ENCODE data around the gene PTBP1. TPM values are rescaled to one million over a fixed set of nuclear protein-coding genes. Genes with fewer than 3 reads are reported as not detected.

The PTBP1 gene
- total RNA-seq, 1 donor from 2014 or later, result 550 TPM

DNA sequence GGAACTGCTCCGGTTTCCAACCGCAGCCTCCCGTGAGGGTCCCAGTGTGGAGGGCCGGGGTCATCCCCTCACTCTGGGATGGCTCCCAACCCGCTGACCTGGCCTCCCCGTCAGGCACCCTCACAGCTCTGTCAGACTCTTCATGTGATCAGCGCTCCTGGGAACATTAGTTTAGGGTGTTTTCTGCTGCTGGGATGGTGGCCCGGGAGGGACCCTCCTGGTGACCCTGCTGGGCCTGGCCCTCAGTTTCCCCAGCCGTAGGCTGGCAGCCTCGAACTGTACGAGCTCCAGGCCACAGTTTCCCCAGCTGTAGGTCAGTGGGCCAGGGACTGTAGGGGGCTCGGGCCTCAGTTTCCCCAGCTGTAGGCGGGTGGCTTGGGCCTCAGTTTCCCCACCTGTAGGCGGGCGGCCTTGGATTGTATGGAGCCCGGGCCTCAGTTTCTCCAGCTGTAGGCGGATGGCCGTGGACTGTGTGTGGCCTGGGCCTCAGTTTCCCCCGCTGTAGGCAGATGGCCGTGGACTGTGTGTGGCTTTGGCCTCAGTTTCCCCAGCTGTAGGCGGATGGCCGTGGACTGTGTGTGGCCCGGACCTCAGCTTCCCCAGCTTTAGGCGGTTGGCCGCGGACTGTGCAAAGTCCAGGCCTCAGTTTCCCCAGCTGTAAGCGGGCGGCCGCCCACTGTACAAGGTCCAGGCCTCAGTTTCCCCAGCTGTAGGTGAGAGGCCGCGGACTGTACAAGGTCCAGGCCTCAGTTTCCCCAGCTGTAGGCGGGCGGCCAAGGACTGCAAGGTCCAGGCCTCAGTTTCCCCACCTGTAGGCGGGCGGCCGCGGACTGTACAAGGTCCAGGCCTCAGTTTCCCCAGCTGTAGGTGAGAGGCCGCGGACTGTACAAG, 1.3 kb upstream of the PTBP1 start:
- intact Hi-C loops (cut with micrococcal nuclease), result loop anchor here (2.0 to 5.0 kb wide), 6 partner anchors 67 to 1301 kb away; partner anchors contain the start of genes IZUMO4, MOB3A, RNU6-2 and TMEM259

GRCh38 chr19:797528-798414, 519 bp downstream of the PTBP1 start:
- intact Hi-C loops (cut with micrococcal nuclease), result loop anchor here (1.0 to 5.0 kb wide), 13 partner anchors 65 to 1300 kb away; partner anchors contain the start of genes BSG, CIRBP, IZUMO4 and MOB3A

DNA sequence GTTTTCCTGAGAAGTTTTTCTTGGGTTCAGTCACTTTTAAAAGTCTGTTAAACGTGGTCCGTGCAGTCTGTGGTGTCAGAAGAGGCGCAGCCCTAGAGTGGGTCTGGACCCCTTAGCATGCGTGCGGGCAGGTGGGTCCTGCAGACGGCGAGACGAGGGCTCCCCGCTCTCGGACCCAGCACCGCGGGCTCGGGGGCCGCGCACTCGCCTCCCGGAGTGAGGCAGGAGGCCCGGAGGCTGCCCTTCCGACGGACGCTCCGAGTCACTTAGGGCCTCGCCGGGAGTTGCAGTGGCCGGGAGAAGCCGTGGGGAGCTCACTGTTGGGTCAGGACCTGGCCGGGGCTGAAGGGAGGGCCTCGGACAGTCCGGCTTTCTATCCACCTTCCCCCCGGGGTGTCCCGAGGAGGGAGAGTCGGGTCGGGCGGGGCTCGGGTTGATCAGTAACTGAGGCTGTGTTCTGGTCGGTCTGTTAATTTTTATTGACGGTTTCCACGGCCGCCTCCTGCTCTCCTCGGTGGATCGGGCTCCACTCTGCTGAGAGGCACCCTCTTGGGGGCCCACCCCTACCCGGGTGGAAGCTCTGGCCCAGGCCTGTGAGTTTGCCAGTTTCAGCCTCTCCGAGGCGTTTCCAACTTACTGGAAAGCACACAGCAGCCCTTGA, 1.3 kb downstream of the PTBP1 start:
- intact Hi-C loops (cut with micrococcal nuclease), result loop anchor here (5.0 kb wide), 2 partner anchors 109 to 1299 kb away; partner anchors contain the start of genes IZUMO4 and MOB3A

DNA sequence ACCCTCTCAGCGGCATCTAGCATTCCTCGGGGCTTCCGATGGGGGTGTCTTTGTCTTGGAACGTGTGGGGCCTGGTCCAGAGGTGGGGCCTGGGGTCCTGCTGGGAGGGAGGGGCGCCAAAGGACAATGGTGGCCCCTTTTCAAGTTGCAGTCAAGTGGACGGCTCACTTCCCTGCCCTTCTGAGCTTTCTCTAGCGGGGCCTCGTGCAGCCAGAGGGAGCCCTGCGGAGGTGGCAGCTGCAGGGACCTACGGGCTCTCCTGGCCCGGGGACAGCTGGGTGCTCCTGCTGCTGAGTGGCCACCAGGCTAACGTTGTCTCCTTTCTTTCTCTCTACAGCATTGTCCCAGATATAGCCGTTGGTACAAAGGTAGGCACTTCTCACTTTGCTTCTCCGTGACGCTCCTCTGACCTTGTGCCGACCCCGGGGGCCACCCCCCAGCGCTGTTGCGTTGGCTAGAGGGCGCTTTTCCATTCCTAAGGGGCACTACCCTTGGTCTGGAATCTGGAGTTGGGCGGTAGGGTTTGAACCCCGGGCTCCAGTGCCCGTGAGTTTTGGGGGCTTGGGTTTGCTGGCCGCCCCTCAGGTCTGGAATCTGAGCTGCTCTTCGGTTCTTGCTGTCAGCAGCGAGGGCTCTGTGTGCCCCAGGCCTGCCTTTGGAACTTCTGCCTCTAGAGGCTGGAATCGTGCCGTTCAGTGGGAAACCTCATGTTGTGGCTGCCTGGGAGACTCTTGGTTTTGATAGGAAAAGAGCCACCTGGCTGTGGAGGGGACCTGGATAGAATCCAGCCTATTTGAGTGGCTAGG, 2.0 kb downstream of the PTBP1 start:
- intact Hi-C loops (cut with micrococcal nuclease), result loop anchor here (5.0 kb wide), 2 partner anchors 108 to 1298 kb away; partner anchors contain the start of genes IZUMO4 and MOB3A

- intact Hi-C loops (cut with micrococcal nuclease), result no loop called here
These were observed 3.2 kb downstream of the PTBP1 start for GRCh38 chr19:800360-801029.

DNA sequence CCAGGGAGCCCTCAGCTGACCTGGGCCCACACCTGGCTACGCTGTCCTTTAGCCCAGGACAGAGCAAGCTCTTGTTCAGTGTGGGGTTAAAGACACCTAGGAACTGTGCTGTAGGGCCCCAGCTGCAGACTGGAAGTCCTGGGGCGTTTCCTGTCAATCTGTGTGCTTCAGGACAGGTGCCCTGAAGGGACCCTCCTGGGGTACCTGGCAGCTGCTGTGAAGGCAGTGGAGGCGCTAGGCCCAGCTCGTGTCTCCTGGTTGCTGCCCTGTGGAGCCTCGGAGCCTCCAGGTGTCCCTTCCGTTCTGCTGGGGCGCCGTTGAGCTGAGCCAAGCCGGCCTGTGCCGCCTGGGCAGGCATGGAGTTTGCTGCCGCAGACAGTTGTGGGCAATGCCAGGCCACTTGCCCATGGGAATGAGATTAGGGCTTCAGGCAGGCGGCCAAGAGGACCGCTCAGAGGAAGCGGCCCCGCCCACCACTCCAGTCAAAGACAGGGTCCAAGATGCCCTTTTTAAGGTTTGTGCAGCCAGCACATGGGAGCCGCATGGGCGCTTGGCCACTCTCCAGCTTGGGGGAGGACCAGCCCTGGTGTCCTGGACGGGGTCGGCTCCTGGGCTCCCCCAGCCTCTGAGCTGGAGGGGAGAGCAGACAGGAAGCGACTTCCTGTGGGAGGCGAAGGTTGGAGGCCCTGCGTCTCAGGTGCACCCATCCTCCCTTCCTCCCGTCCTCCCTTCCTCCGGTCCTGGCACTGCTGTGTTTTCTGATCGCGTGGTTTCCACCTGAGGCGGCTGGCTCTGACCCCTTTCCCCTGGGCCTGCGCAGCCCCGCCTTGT, 4.0 kb downstream of the PTBP1 start:
- intact Hi-C loops (cut with micrococcal nuclease), result no loop called here

GRCh38 chr19:801861-802497, 4.7 kb downstream of the PTBP1 start:
- intact Hi-C loops (cut with micrococcal nuclease), result no loop called here

GRCh38 chr19:802498-803098, 5.3 kb downstream of the PTBP1 start:
- intact Hi-C loops (cut with micrococcal nuclease), result no loop called here

GRCh38 chr19:803099-803561, 5.9 kb downstream of the PTBP1 start:
- intact Hi-C loops (cut with micrococcal nuclease), result no loop called here

DNA sequence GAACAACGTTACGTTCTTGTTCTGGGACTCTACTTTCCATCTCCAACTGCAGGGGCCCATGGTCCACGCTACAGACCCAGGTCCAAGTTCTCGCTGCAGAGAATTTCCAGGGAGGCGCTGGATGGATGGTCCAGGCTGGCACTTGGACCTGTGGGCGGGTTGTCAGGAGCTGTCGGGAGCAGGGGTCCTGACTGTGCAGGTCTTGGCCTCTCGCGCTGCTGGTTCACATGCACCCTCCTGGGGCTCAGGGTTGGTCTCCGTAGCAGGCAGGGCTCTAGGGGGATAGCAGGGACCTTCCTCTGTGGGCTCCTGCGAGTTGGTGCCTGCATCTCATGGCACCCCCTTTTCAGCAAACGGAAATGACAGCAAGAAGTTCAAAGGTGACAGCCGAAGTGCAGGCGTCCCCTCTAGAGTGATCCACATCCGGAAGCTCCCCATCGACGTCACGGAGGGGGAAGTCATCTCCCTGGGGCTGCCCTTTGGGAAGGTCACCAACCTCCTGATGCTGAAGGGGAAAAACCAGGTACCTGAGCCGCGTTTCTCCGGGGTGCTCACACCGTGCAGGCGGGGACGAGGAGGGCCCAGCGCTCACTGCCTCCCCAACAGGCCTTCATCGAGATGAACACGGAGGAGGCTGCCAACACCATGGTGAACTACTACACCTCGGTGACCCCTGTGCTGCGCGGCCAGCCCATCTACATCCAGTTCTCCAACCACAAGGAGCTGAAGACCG, 6.6 kb downstream of the PTBP1 start:
- intact Hi-C loops (cut with micrococcal nuclease), result no loop called here

DNA sequence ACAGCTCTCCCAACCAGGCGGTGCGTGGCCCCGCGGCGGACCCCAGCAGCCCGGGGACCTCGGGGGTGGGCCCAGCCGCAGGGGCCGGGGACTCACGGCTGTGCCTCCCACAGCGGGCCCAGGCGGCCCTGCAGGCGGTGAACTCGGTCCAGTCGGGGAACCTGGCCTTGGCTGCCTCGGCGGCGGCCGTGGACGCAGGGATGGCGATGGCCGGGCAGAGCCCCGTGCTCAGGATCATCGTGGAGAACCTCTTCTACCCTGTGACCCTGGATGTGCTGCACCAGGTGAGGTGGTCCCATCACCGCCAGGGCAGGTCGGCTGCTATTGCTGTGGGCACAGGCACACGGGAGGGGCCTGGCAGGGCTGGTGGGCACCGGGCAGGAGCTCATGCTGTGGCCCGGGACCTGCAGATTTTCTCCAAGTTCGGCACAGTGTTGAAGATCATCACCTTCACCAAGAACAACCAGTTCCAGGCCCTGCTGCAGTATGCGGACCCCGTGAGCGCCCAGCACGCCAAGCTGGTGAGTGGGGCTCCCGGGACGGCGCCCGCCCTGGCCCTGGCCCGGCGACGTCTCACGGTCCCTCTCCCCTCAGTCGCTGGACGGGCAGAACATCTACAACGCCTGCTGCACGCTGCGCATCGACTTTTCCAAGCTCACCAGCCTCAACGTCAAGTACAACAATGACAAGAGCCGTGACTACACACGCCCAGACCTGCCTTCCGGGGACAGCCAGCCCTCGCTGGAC, 7.3 kb downstream of the PTBP1 start:
- intact Hi-C loops (cut with micrococcal nuclease), result no loop called here

DNA sequence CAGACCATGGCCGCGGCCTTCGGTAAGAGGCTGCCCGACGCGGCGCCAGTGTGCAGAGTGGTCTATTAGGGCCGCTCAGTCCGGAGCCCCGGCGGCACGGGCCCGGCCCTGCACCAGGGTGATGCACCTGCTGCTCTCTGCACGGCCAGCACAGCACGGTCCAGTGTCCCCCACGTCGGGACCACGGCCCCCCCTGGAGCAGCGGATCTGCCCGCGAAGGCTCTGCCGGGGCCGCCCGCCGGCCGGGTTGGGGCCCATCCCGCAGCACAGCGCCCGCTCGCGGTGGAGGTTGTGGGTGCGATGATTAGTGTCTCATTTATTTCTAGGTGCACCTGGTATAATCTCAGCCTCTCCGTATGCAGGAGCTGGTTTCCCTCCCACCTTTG, 7.9 kb downstream of the PTBP1 start:
- intact Hi-C loops (cut with micrococcal nuclease), result no loop called here

DNA sequence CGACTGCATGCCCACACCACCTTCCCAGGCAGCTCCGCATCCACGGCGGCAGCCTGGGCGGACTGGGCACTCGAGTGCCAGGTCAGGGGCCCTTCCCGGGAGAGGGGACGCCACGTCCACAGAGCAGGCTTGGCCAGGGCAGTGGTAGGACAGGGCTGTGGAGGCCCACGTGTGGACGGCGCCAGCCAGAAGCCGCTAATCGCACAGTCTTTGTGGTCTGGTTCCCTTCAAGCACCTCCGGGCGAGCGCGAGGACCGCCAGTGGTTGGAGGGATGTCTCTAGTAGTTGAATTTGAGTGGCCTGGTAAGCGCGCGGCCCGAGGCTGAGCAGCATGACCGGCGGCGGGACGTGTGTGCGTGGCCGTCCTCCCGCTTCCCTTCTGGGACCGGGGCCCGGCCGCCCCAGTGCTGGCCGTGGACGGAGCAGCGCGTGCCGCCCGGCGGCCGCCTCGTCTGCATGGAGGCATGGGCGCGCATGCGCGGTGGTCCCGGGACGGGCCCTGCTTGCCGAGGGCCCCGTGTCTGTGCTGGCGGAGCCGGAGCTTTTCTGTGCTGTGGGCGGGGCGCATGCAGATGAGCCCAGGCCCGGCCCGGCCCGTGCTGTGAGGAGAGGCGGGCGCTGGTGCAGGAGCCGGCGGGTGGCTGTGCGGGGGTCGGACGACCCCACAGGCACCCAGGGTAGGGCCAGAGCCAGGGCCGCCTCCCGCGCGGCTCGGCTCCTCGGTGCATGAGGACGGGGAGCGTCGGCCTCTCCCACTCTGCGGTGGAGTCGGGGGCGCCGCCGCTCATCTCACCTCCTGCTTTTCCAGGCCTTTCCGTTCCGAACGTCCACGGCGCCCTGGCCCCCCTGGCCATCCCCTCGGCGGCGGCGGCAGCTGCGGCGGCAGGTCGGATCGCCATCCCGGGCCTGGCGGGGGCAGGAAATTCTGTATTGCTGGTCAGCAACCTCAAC, 8.6 kb downstream of the PTBP1 start:
- intact Hi-C loops (cut with micrococcal nuclease), result no loop called here

DNA sequence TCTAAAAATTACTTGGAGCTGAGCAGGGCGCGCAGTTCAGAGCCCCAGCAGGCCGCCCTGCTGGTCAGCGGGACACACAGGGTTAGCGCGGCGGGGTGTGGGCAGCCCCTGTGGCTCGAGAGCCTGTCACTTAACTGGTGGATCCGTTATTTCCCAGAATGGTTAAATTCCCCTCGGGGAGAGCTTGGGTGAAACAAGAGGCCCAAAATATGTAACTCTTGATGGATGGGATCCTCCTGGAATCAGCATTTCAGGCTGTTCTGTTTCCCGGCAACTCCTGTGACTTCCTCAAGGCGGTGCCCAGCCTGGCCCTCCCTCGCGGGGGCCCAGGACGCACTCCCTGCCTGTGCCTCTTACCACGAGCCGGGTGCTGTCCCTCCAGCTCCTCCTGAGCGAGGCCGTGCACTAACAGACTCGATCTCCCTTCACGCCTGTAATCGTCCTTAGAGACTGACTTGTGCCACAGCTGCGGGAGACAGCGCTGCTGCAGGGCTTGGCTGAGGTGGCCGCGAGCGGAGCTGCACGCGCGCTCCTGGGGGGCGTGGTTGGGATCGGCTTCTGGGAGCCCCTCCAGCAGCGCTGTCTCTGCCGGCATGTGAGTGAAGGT, 9.7 kb downstream of the PTBP1 start:
- intact Hi-C loops (cut with micrococcal nuclease), result no loop called here

All from T-helper 1 cell treated with Interleukin-12 subunit alpha and Interleukin-12 subunit beta and Interleukin-4 antibody, amounts not matched to agents 30 ng/mL and 1 ng/mL, for 36 hours (primary cell).